ENCODE data around the gene CTSS.

- no peak for TF ChIP-seq EZH2 (IDR thresholded peaks at IDR 0.05; ENCODE audit: insufficient read depth, poor library complexity, severe bottlenecking)
- TF ChIP-seq EZH2phosphoT487 (IDR thresholded peaks at IDR 0.05; ENCODE audit: insufficient read depth, low read depth), result no peak
Measured at GRCh38 chr1:150760013-150760412, 5.6 kb downstream of the CTSS start.
